ENCODE results near the gene PHKB. TPM values are rescaled to one million over a fixed set of nuclear protein-coding genes. Genes with fewer than 3 reads are reported as not detected.

The PHKB gene
- total RNA-seq, result 55.6 to 70.7 TPM (median 57.7 TPM) in 3 replicates
- long read RNA-seq, full-length matches to known transcripts, result 18 of 81 reads
- long read RNA-seq, partial matches to known transcripts, result 2 of 81 reads
- long read RNA-seq, other reads (novel, unspliced or antisense), result 61 of 81 reads

DNA sequence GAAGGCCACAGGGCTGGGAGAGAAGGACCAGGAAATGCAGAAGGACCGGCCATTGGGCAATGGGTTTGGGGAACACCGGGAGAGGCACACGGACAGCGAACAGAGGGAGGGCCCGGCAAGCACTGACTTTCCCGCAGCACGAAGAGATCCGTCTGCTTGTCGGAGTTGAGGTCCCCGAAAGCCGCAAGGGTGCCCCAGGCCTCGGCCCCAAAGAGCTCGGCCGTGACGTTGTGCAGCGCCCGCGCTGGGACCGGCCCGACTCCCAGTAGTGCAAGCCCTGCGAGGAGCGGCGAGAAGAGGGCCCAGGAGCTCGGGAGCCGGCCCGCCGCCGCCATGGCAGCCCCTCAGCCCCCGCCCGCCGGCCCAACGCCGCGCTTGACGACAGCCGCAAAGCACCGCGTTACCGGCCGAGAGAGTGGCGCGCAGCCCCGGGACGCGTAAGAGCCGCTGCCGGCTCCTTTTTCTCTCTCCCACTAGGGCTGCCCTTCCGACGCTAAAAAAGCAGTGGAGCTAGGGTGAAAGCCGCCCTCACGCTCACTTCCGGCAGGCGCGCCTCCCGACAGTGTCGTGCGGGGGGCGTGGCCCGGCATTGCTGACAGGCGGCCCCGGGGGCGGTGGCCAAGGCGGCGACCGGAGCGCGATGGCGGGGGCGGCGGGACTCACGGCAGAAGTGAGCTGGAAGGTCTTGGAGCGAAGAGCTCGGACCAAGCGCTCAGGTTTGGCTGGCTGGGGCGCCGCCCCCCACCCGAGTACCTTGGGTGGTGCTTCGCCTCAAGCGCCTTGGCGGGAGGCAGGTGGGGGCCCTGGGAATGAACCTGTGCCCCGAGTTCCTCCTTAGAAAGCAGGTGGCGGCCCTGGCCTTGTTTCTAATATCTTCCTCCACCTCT is at the start of gene PHKB, which contains the start of gene ITFG1:
TSS of gene PHKB (plus strand) at position 621 of the 887 bp plus-strand sequence. CDS start at position 641, 20 bp downstream.
TSS of gene ITFG1 (minus strand) at position 353 of the 887 bp plus-strand sequence. CDS start at position 335, 18 bp downstream.
- TF ChIP-seq CTCF (IDR thresholded peaks at IDR 0.05), result peak; percentile 24
- H3K36me3 Mint-ChIP-seq (ENCODE audit: low read depth), result peaks cover 8% of the 10 kb centered on the region
- no peaks in the 10 kb centered on the region for H3K27me3 Mint-ChIP-seq (ENCODE audit: low read depth)
- peak within 1 kb of the TSS; percentile 99 for H3K4me3 Mint-ChIP-seq (ENCODE audit: unreplicated experiment)
- DNase-seq (ENCODE audit: low spot score), result peak; percentile 96
- peak within 1 kb of the TSS; percentile 97 for H3K27ac Mint-ChIP-seq (ENCODE audit: unreplicated experiment)
- H3K4me1 Mint-ChIP-seq (ENCODE audit: low read depth), result peaks cover 63% of the 10 kb centered on the region
- H3K9me3 Mint-ChIP-seq (ENCODE audit: low read depth), result no peaks in the 10 kb centered on the region

DNA sequence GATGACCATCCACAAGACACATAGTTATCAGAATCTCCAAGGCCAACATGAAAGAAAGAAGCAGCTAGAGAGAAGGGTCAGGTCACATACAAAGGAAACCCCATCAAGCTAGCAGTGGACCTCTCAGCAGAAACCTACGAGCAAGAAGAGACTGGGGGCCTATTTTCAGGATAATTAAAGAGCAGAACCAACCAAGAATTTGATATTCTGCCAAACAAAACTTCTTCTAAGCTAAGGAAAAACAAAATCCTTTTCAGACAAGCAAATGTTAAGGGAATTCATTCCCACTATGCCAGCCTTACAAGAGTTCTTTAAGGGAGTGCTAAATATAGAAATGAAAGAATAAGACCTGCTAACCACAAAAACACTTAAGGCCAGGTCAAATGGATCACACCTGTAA is 48.1 kb upstream of the PHKB start:
- Mint-ChIP-seq H3K4me3 (ENCODE audit: unreplicated experiment) (no peak overlapping the region), H3K27me3 (ENCODE audit: low read depth) (no peaks in the 10 kb centered on the region), H3K27ac (ENCODE audit: unreplicated experiment) (peak overlapping the region; percentile 14), H3K36me3 (ENCODE audit: low read depth) (peaks cover 12% of the 10 kb centered on the region), H3K9me3 (ENCODE audit: low read depth) (no peaks in the 10 kb centered on the region), H3K4me1 (ENCODE audit: low read depth) (peaks cover 32% of the 10 kb centered on the region)
- TF ChIP-seq CTCF (IDR thresholded peaks at IDR 0.05), result no peak
- DNase-seq (ENCODE audit: low spot score), result no peak

GRCh38 chr16:47416869-47417268 is 44.3 kb upstream of the PHKB start:
- H3K36me3 Mint-ChIP-seq (ENCODE audit: low read depth), result peaks cover 8% of the 10 kb centered on the region
- no peaks in the 10 kb centered on the region for H3K9me3 Mint-ChIP-seq (ENCODE audit: low read depth)
- DNase-seq (ENCODE audit: low spot score), result no peak
- H3K4me1 Mint-ChIP-seq (ENCODE audit: low read depth), result peaks cover 18% of the 10 kb centered on the region
- H3K27me3 Mint-ChIP-seq (ENCODE audit: low read depth), result no peaks in the 10 kb centered on the region
- TF ChIP-seq CTCF (IDR thresholded peaks at IDR 0.05), result no peak
- no peak overlapping the region for H3K27ac Mint-ChIP-seq (ENCODE audit: unreplicated experiment)
- H3K4me3 Mint-ChIP-seq (ENCODE audit: unreplicated experiment), result no peak overlapping the region

GRCh38 chr16:47424846-47425245 is 36.3 kb upstream of the PHKB start:
- no peaks in the 10 kb centered on the region for H3K27me3 Mint-ChIP-seq (ENCODE audit: low read depth)
- H3K4me1 Mint-ChIP-seq (ENCODE audit: low read depth), result no peaks in the 10 kb centered on the region
- no peak for TF ChIP-seq CTCF (IDR thresholded peaks at IDR 0.05)
- H3K27ac Mint-ChIP-seq (ENCODE audit: unreplicated experiment), result no peak overlapping the region
- peaks cover 24% of the 10 kb centered on the region for H3K36me3 Mint-ChIP-seq (ENCODE audit: low read depth)
- DNase-seq (ENCODE audit: low spot score), result no peak
- H3K9me3 Mint-ChIP-seq (ENCODE audit: low read depth), result peaks cover 4% of the 10 kb centered on the region
- H3K4me3 Mint-ChIP-seq (ENCODE audit: unreplicated experiment), result no peak overlapping the region

- Mint-ChIP-seq H3K36me3 (ENCODE audit: low read depth) (peaks cover 24% of the 10 kb centered on the region), H3K27me3 (ENCODE audit: low read depth) (no peaks in the 10 kb centered on the region), H3K4me1 (ENCODE audit: low read depth) (no peaks in the 10 kb centered on the region), H3K9me3 (ENCODE audit: low read depth) (peaks cover 4% of the 10 kb centered on the region), H3K4me3 (ENCODE audit: unreplicated experiment) (no peak overlapping the region), H3K27ac (ENCODE audit: unreplicated experiment) (no peak overlapping the region)
- no peak for TF ChIP-seq CTCF (IDR thresholded peaks at IDR 0.05)
- no peak for DNase-seq (ENCODE audit: low spot score)
Measured at GRCh38 chr16:47426806-47427205, 34.3 kb upstream of the PHKB start.
